Upper lobe of right lung (tissue), 1 donor: Measurements from ENCODE around the gene OSBPL2. TPM values are rescaled to one million over a fixed set of nuclear protein-coding genes. Genes with fewer than 3 reads are reported as not detected.

ENCODE experiments used
- ATAC-seq: fragments of 200-7000 bp; cut with Tn5 transposase; one replicate; pipeline ENCODE4 v1.9.1; 2020; ENCODE audit warnings: mild to moderate bottlenecking, moderate library complexity
- DNase-seq: peaks from one replicate; pipeline ENCODE4 v3.0.0-alpha.2; 2020
- H3K27ac ChIP-seq: fragments of 200-600 bp; one replicate; pipeline ENCODE4 v1.8.0; 2022
- H3K27me3 ChIP-seq: fragments of 200-600 bp; one replicate; pipeline ENCODE4 v1.8.0; 2022; ENCODE audit warnings: mild to moderate bottlenecking
- H3K36me3 ChIP-seq: fragments of 200-600 bp; one replicate; pipeline ENCODE4 v1.8.0; 2022
- H3K4me1 ChIP-seq: fragments of 200-600 bp; one replicate; pipeline ENCODE4 v1.8.0; 2022
- H3K4me3 ChIP-seq: fragments of 200-600 bp; one replicate; pipeline ENCODE4 v1.8.0; 2022; ENCODE audit warnings: mild to moderate bottlenecking
- H3K9me3 ChIP-seq: fragments of 200-600 bp; one replicate; pipeline ENCODE4 v1.8.0; 2022
- CTCF ChIP-seq: fragments of 200-600 bp; IDR thresholded peaks from one replicate; pipeline ENCODE4 v1.8.0; 2022; ENCODE audit warnings: antibody characterized with exemption
- intact Hi-C: fragments of 100-400 bp; cut with DNase I; formaldehyde crosslinking; loops from one replicate; pipeline ENCODE4 v1.11.0; 2022
- total RNA-seq: library from RNA; stranded (reverse); fragmentation: NEBNext Ultra II Directional; extraction: Animal tissue kit (Norgen Biotek cat#: 25700); gene quantifications from one replicate; pipeline ENCODE4 v1.2.1, GENCODE V29; 2021
- donor health status: DM: no; HTN: yes; CAD: no; lungs with severe emphysema.

OSBPL2 gene
- total RNA-seq, 1 donor from 2014 or later = 52.3 TPM

DNA sequence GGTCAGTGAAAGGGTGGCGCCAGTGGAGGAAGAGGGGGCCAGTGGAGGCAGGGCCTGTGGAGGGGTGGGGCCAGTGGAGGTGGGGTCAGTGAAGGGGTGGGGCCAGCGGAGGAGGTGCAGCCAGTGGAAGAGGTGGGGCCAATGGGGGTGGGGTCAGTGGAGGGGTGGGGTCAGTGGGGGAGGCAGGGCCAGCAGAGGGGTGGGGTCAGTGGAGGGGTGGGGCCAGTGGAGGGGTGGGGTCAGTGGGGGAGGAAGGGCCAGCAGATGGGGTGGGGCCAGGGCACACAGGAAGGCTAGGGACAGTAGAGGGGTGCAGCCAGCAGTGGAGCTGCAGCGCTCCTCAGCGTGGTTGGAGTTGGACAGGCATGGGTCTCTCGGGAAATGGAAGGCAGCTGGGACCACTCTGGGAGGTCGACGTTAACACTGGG lies 83.2 kb downstream of the OSBPL2 start:
- ATAC-seq (peak; percentile 45), DNase-seq (no peak)
- intact Hi-C loops = no loop called here
- Histone ChIP-seq H3K9me3 (no peaks in the 10 kb centered on the region), H3K27ac (no peak overlapping the region), H3K36me3 (peaks cover 38% of the 10 kb centered on the region), H3K27me3 (no peaks in the 10 kb centered on the region), H3K4me3 (no peak overlapping the region), H3K4me1 (no peaks in the 10 kb centered on the region)
- TF ChIP-seq CTCF = no peak

DNA sequence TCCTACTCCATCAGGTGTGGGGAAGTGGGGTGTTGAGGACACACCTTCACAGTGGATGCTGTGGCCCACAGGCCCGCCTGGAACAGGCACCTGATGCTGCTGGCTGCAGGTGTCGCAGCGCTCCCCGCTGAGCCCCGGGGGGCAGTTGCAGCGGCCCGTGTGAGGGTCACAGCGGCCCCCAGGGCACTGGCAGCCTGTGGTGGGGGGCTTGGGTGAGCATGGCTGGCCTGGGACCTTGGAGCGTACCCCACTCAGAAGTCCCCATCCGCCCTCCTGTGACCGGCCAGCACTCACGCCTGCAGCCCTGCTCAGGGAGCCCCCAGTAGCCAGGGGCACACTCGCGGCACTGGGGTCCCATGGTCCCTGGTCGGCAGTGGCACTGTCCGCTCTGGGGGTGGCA lies 83.7 kb downstream of the OSBPL2 start:
- Histone ChIP-seq H3K27me3 (no peaks in the 10 kb centered on the region), H3K9me3 (no peaks in the 10 kb centered on the region), H3K4me3 (no peak overlapping the region), H3K36me3 (peaks cover 38% of the 10 kb centered on the region), H3K4me1 (no peaks in the 10 kb centered on the region), H3K27ac (no peak overlapping the region)
- TF ChIP-seq CTCF = no peak
- intact Hi-C loops = no loop called here
- ATAC-seq (no peak), DNase-seq (no peak)

DNA sequence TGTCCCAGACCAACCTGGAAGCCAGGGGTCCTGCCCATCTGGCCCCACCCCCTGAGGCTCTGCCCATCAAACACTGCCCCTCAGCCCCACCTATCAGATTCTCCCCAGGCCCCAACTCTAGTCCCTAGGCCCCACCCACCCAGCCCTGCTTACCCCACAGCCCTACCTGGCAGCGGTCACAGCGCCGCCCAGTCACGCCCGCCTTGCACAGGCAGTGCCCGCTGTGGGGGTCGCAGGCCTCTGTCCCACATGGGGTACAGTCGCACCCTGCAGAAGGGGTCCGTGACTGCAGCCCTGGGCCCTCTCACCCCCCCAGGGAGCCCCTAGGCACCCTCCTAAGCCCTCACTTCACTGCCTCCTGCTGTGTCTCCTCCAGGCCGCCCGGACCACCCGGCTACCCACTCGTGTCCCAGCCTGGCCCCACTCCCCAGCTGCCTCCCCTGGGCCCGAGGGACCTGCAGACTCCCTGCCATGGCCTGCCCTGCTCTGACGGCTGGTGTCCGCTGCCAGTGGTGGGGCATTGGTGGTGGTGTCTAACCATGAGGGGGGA lies 84.2 kb downstream of the OSBPL2 start:
- intact Hi-C loops = no loop called here
- no peak for TF ChIP-seq CTCF
- peaks cover 38% of the 10 kb centered on the region for H3K36me3 ChIP-seq

GRCh38 chr20:62323146-62323979 lies 85.0 kb downstream of the OSBPL2 start:
- ATAC-seq = no peak

More for the DNA sequence above, 84.2 kb downstream of the OSBPL2 start:
- no peak for ATAC-seq
- Histone ChIP-seq H3K4me1 (no peaks in the 10 kb centered on the region), H3K27me3 (no peaks in the 10 kb centered on the region), H3K4me3 (no peak overlapping the region), H3K27ac (no peak overlapping the region), H3K9me3 (no peaks in the 10 kb centered on the region)
- no peak for DNase-seq

More at GRCh38 chr20:62323146-62323979, 85.0 kb downstream of the OSBPL2 start:
- intact Hi-C loops = no loop called here
- no peak overlapping the region for H3K4me3 ChIP-seq
- no peak for DNase-seq
- H3K27ac ChIP-seq = no peak overlapping the region
- peaks cover 46% of the 10 kb centered on the region for H3K36me3 ChIP-seq
- H3K9me3 ChIP-seq = no peaks in the 10 kb centered on the region
- no peaks in the 10 kb centered on the region for H3K4me1 ChIP-seq
- no peak for TF ChIP-seq CTCF
- no peaks in the 10 kb centered on the region for H3K27me3 ChIP-seq
